ENCODE results near the gene WARS2.

The WARS2 gene

DNA sequence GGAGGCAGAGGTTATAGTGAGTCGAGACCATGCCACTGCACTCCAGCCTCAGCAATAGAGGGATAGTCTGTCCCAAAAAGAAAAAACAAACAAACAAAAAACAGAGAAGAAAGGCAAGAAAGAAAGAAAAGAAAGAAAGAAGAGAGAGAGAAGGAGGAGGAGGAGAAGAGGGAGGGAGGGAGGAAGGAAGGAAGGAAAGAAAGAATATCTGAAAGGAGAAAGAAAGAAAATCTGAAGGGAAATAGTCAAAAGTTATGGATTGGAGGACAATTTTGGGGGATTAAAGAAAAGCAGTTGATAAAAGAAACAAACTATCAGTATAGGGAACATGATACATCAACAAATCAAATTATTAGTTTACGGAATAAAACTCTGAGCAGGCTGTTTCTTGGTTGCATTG lies 84.9 kb downstream of the WARS2 start:
- H3K4ac ChIP-seq (ENCODE audit: low read depth, low read length), result no peak overlapping the region
- no peak overlapping the region for H3K18ac ChIP-seq (ENCODE audit: low read length)
- no peak overlapping the region for H2BK120ac ChIP-seq (ENCODE audit: low read depth, low read length)
- no peak for DNase-seq
- no peak overlapping the region for H3K4me3 ChIP-seq (ENCODE audit: low read length)
- H2BK5ac ChIP-seq (ENCODE audit: low read length), result no peak overlapping the region
- WGBS (ENCODE audit: extremely low coverage, insufficient coverage, low lambda C conversion rate), result no CpG with 5 or more reads among the region's 2 CpGs
- no peaks in the 10 kb centered on the region for H3K36me3 ChIP-seq (ENCODE audit: control insufficient read depth, insufficient read depth, low read length)
- H4K8ac ChIP-seq (ENCODE audit: low read depth, low read length), result no peak overlapping the region
- H3K23ac ChIP-seq (ENCODE audit: low read length), result no peak overlapping the region
- H3K56ac ChIP-seq (ENCODE audit: low read length), result no peak overlapping the region
- no peak overlapping the region for H3K4me2 ChIP-seq (ENCODE audit: low read length)
- no peak overlapping the region for H3K27ac ChIP-seq (ENCODE audit: low read depth, low read length)
- H3K9ac ChIP-seq (ENCODE audit: low read length), result no peak overlapping the region
- H3K4me1 ChIP-seq (ENCODE audit: control insufficient read depth, low read depth, low read length), result no peaks in the 10 kb centered on the region
- H2AK5ac ChIP-seq (ENCODE audit: low read length), result no peak overlapping the region
- H3K79me1 ChIP-seq (ENCODE audit: low read length), result no peaks in the 10 kb centered on the region
- no peak overlapping the region for H4K5ac ChIP-seq (ENCODE audit: low read length)
- no peaks in the 10 kb centered on the region for H3K27me3 ChIP-seq (ENCODE audit: insufficient read depth, low read length, poor library complexity)
- no peak overlapping the region for H2BK15ac ChIP-seq (replicated peaks; ENCODE audit: low read depth)
- H3K79me2 ChIP-seq (ENCODE audit: control insufficient read depth, insufficient read depth, low read length), result no peaks in the 10 kb centered on the region

DNA sequence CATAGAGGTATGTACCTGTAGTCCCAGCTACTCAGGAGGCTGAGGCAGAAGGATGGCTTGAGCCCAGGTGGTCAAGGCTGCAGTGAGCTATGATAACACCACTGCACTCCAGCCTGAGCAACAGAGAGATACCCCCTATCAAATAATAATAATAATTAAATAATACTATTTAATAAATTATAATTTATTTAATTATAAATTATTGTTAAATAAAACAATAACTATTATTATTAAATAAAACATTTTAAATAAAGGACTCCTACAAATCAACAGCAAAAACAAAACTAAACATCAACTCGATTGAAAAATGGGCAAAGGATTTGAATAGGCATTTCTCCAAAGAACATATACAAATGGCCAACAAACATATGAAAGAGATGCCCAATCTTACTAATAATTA lies 86.5 kb downstream of the WARS2 start:
- no peak overlapping the region for H3K56ac ChIP-seq (ENCODE audit: low read length)
- H3K18ac ChIP-seq (ENCODE audit: low read length), result no peak overlapping the region
- H3K79me1 ChIP-seq (ENCODE audit: low read length), result no peaks in the 10 kb centered on the region
- H2BK120ac ChIP-seq (ENCODE audit: low read depth, low read length), result no peak overlapping the region
- H3K36me3 ChIP-seq (ENCODE audit: control insufficient read depth, insufficient read depth, low read length), result no peaks in the 10 kb centered on the region
- no peak overlapping the region for H4K5ac ChIP-seq (ENCODE audit: low read length)
- H3K4ac ChIP-seq (ENCODE audit: low read depth, low read length), result no peak overlapping the region
- WGBS (ENCODE audit: extremely low coverage, insufficient coverage, low lambda C conversion rate), result no CpG with 5 or more reads among the region's 1 CpG
- H4K8ac ChIP-seq (ENCODE audit: low read depth, low read length), result no peak overlapping the region
- no peak overlapping the region for H3K4me3 ChIP-seq (ENCODE audit: low read length)
- H3K23ac ChIP-seq (ENCODE audit: low read length), result no peak overlapping the region
- H3K27me3 ChIP-seq (ENCODE audit: insufficient read depth, low read length, poor library complexity), result no peaks in the 10 kb centered on the region
- no peak overlapping the region for H2BK15ac ChIP-seq (replicated peaks; ENCODE audit: low read depth)
- H3K27ac ChIP-seq (ENCODE audit: low read depth, low read length), result no peak overlapping the region
- H3K4me2 ChIP-seq (ENCODE audit: low read length), result no peak overlapping the region
- H3K4me1 ChIP-seq (ENCODE audit: control insufficient read depth, low read depth, low read length), result no peaks in the 10 kb centered on the region
- H2AK5ac ChIP-seq (ENCODE audit: low read length), result no peak overlapping the region
- DNase-seq, result no peak
- no peaks in the 10 kb centered on the region for H3K79me2 ChIP-seq (ENCODE audit: control insufficient read depth, insufficient read depth, low read length)
- H3K9ac ChIP-seq (ENCODE audit: low read length), result no peak overlapping the region
- H2BK5ac ChIP-seq (ENCODE audit: low read length), result no peak overlapping the region

DNA sequence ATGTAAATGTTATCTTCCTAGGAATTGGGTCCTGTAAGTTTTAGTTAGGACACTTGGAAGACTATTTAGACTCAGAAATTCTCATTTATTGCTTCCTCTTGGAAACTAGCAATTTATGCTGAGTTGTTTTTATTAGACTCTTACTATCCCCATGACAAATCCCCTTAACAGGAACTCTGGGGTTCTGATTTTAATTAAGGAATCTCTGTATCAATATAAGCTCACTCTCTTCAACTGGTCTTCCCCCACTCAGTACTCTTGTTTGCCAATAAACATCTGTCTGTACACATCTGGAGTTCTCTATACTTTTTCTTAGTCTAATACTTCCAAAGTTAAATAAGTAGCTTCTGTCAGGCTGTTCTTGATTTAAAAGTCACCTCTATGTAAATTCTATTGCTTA lies 88.2 kb downstream of the WARS2 start:
- H3K79me2 ChIP-seq (ENCODE audit: control insufficient read depth, insufficient read depth, low read length), result no peaks in the 10 kb centered on the region

DNA sequence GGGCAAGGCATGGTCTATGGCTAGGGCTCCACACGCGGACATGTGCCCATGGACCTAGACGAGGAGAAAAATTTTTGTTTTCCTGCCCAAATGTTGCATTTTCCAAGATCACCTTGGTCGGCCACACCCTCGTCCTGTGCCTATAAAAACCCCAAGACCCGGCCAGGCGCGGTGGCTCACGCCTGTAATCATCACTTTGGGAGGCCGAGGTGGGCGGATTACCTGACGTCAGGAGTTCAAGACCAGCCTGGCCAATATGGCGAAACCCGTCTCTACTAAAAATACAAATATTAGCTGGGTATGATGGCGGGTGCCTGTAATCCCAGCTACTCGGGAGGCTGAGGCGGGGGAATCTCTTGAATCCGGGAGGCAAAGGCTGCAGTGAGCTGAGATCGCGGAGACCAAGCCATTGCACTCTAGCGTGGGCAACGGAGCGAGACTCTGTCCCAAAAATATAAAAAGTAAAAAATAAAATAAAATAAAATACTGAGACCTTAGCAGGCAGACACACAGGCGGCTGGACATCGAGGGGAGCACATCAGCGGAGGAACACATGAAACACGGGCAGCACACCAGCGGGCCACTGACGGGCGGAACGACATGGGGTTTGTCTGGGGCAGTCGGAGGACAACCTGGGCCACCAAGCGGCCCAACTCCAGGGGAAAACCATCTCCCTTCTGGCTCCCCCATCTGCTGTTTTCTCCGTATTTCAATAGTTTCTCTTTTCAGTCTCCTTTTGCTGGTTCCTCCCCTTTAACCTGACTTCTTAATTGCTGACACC lies 91.6 kb downstream of the WARS2 start:
- H2AK5ac ChIP-seq (ENCODE audit: low read length), result no peak overlapping the region
- no peaks in the 10 kb centered on the region for H3K79me1 ChIP-seq (ENCODE audit: low read length)
- no CpG with 5 or more reads among the region's 34 CpGs for WGBS (ENCODE audit: extremely low coverage, insufficient coverage, low lambda C conversion rate)
- no peak overlapping the region for H4K5ac ChIP-seq (ENCODE audit: low read length)
- H3K23ac ChIP-seq (ENCODE audit: low read length), result no peak overlapping the region
- no peak overlapping the region for H3K4me3 ChIP-seq (ENCODE audit: low read length)
- H3K4me1 ChIP-seq (ENCODE audit: control insufficient read depth, low read depth, low read length), result no peaks in the 10 kb centered on the region
- no peak overlapping the region for H3K9ac ChIP-seq (ENCODE audit: low read length)
- H2BK120ac ChIP-seq (ENCODE audit: low read depth, low read length), result no peak overlapping the region
- H3K18ac ChIP-seq (ENCODE audit: low read length), result no peak overlapping the region
- H2BK15ac ChIP-seq (replicated peaks; ENCODE audit: low read depth), result no peak overlapping the region
- no peak overlapping the region for H3K27ac ChIP-seq (ENCODE audit: low read depth, low read length)
- no peak overlapping the region for H4K8ac ChIP-seq (ENCODE audit: low read depth, low read length)
- H2BK5ac ChIP-seq (ENCODE audit: low read length), result no peak overlapping the region
- H3K4me2 ChIP-seq (ENCODE audit: low read length), result no peak overlapping the region
- no peak overlapping the region for H3K4ac ChIP-seq (ENCODE audit: low read depth, low read length)
- no peak overlapping the region for H3K56ac ChIP-seq (ENCODE audit: low read length)
- no peaks in the 10 kb centered on the region for H3K36me3 ChIP-seq (ENCODE audit: control insufficient read depth, insufficient read depth, low read length)
- H3K27me3 ChIP-seq (ENCODE audit: insufficient read depth, low read length, poor library complexity), result no peaks in the 10 kb centered on the region
- DNase-seq, result no peak
- no peaks in the 10 kb centered on the region for H3K79me2 ChIP-seq (ENCODE audit: control insufficient read depth, insufficient read depth, low read length)

More for the DNA sequence above, 88.2 kb downstream of the WARS2 start:
- no peak overlapping the region for H3K56ac ChIP-seq (ENCODE audit: low read length)
- no peaks in the 10 kb centered on the region for H3K4me1 ChIP-seq (ENCODE audit: control insufficient read depth, low read depth, low read length)
- no peak overlapping the region for H2BK120ac ChIP-seq (ENCODE audit: low read depth, low read length)
- H3K4ac ChIP-seq (ENCODE audit: low read depth, low read length), result no peak overlapping the region
- no peaks in the 10 kb centered on the region for H3K36me3 ChIP-seq (ENCODE audit: control insufficient read depth, insufficient read depth, low read length)
- H2AK5ac ChIP-seq (ENCODE audit: low read length), result no peak overlapping the region
- no peaks in the 10 kb centered on the region for H3K79me1 ChIP-seq (ENCODE audit: low read length)
- H2BK5ac ChIP-seq (ENCODE audit: low read length), result no peak overlapping the region
- H4K5ac ChIP-seq (ENCODE audit: low read length), result no peak overlapping the region
- no peak overlapping the region for H4K8ac ChIP-seq (ENCODE audit: low read depth, low read length)
- no peak overlapping the region for H3K18ac ChIP-seq (ENCODE audit: low read length)
- no peak overlapping the region for H3K27ac ChIP-seq (ENCODE audit: low read depth, low read length)
- no peak for DNase-seq
- no peaks in the 10 kb centered on the region for H3K27me3 ChIP-seq (ENCODE audit: insufficient read depth, low read length, poor library complexity)
- no peak overlapping the region for H2BK15ac ChIP-seq (replicated peaks; ENCODE audit: low read depth)
- no peak overlapping the region for H3K4me3 ChIP-seq (ENCODE audit: low read length)
- no peak overlapping the region for H3K23ac ChIP-seq (ENCODE audit: low read length)
- H3K9ac ChIP-seq (ENCODE audit: low read length), result no peak overlapping the region
- no peak overlapping the region for H3K4me2 ChIP-seq (ENCODE audit: low read length)

DNA sequence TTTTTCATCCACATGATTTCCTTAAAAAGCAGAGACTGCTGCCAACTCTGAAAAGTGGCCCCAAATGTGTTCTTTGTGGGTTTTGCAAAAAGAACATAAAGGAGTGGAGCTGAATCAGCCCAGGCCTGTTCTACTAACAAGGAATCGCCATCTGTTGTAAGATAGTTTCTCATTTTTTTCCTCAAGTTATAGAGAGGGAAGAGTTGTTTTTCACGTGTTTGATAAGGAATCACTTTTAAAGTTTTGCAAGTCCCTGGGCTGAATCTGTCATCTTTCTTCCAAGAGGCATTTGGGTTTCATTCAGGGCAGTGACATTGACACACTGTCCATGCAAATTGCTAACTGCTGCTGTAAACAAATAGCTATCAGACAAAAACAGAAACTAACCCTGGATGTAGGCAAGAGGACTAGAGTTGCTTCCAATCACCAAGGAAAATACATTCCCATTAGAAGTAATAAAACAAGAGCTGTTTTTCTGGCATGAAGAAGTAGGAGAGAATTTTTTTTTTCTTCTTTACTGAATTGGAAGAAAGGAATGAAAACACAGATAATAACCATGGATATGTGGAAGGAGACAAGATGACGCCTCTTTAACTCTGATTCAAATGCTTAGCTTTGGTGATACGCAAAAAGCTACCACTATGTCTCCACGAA lies 93.5 kb downstream of the WARS2 start:
- no peak overlapping the region for H3K18ac ChIP-seq (ENCODE audit: low read length)
- H3K27me3 ChIP-seq (ENCODE audit: insufficient read depth, low read length, poor library complexity), result no peaks in the 10 kb centered on the region
- no CpG with 5 or more reads among the region's 5 CpGs for WGBS (ENCODE audit: extremely low coverage, insufficient coverage, low lambda C conversion rate)
- H3K4me1 ChIP-seq (ENCODE audit: control insufficient read depth, low read depth, low read length), result no peaks in the 10 kb centered on the region
- no peak overlapping the region for H4K8ac ChIP-seq (ENCODE audit: low read depth, low read length)
- no peak for DNase-seq
- no peak overlapping the region for H2BK5ac ChIP-seq (ENCODE audit: low read length)
- H3K79me2 ChIP-seq (ENCODE audit: control insufficient read depth, insufficient read depth, low read length), result no peaks in the 10 kb centered on the region
- no peak overlapping the region for H2AK5ac ChIP-seq (ENCODE audit: low read length)
- no peak overlapping the region for H3K4ac ChIP-seq (ENCODE audit: low read depth, low read length)
- H3K27ac ChIP-seq (ENCODE audit: low read depth, low read length), result no peak overlapping the region
- H3K9ac ChIP-seq (ENCODE audit: low read length), result no peak overlapping the region
- no peaks in the 10 kb centered on the region for H3K79me1 ChIP-seq (ENCODE audit: low read length)
- no peak overlapping the region for H3K56ac ChIP-seq (ENCODE audit: low read length)
- H3K23ac ChIP-seq (ENCODE audit: low read length), result no peak overlapping the region
- H2BK120ac ChIP-seq (ENCODE audit: low read depth, low read length), result no peak overlapping the region
- no peak overlapping the region for H4K5ac ChIP-seq (ENCODE audit: low read length)
- no peak overlapping the region for H2BK15ac ChIP-seq (replicated peaks; ENCODE audit: low read depth)
- H3K36me3 ChIP-seq (ENCODE audit: control insufficient read depth, insufficient read depth, low read length), result no peaks in the 10 kb centered on the region
- H3K4me3 ChIP-seq (ENCODE audit: low read length), result no peak overlapping the region
- H3K4me2 ChIP-seq (ENCODE audit: low read length), result no peak overlapping the region

DNA sequence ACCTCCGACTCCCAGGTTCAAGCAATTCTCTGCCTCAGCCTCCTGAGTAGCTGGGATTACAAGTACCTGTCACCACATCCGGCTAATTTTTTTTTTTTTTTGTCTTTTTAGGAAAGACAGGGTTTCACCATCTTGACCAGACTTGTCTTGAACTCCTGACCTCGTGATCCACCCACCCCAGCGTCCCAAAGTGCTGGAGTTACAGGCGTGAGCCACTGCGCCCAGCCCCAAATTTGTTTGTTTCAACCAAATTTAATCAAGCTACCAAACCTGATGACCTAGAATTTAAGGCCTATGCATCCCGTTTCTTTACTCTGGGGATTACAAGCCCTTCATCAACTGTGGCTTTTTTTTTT lies 94.0 kb downstream of the WARS2 start:
- Histone ChIP-seq H4K5ac (ENCODE audit: low read length) (no peak overlapping the region), H3K4me1 (ENCODE audit: control insufficient read depth, low read depth, low read length) (no peaks in the 10 kb centered on the region), H2BK120ac (ENCODE audit: low read depth, low read length) (no peak overlapping the region), H3K18ac (ENCODE audit: low read length) (no peak overlapping the region), H3K4me2 (ENCODE audit: low read length) (no peak overlapping the region), H3K23ac (ENCODE audit: low read length) (no peak overlapping the region), H3K27ac (ENCODE audit: low read depth, low read length) (no peak overlapping the region), H2BK15ac (replicated peaks; ENCODE audit: low read depth) (no peak overlapping the region), H4K8ac (ENCODE audit: low read depth, low read length) (no peak overlapping the region), H2BK5ac (ENCODE audit: low read length) (no peak overlapping the region), H3K79me1 (ENCODE audit: low read length) (no peaks in the 10 kb centered on the region), H2AK5ac (ENCODE audit: low read length) (no peak overlapping the region), H3K4me3 (ENCODE audit: low read length) (no peak overlapping the region), H3K36me3 (ENCODE audit: control insufficient read depth, insufficient read depth, low read length) (no peaks in the 10 kb centered on the region), H3K27me3 (ENCODE audit: insufficient read depth, low read length, poor library complexity) (no peaks in the 10 kb centered on the region), H3K79me2 (ENCODE audit: control insufficient read depth, insufficient read depth, low read length) (no peaks in the 10 kb centered on the region), H3K4ac (ENCODE audit: low read depth, low read length) (no peak overlapping the region), H3K56ac (ENCODE audit: low read length) (no peak overlapping the region), H3K9ac (ENCODE audit: low read length) (no peak overlapping the region)
- WGBS (ENCODE audit: extremely low coverage, insufficient coverage, low lambda C conversion rate), result no CpG with 5 or more reads among the region's 7 CpGs
- no peak for DNase-seq

Measured in mesendoderm (in vitro differentiated cells).